Measurements from ENCODE around the gene INHBE.
"Not testable (repeated sequence)": the region's sequence is repeated elsewhere in the genome, so short reads cannot be mapped to it uniquely, and the experiment has no call there.

Gene INHBE

GRCh38 chr12:57476162-57476992 lies 21.3 kb downstream of the INHBE start:
- no peak for DNase-seq (ENCODE audit: low spot score)

DNA sequence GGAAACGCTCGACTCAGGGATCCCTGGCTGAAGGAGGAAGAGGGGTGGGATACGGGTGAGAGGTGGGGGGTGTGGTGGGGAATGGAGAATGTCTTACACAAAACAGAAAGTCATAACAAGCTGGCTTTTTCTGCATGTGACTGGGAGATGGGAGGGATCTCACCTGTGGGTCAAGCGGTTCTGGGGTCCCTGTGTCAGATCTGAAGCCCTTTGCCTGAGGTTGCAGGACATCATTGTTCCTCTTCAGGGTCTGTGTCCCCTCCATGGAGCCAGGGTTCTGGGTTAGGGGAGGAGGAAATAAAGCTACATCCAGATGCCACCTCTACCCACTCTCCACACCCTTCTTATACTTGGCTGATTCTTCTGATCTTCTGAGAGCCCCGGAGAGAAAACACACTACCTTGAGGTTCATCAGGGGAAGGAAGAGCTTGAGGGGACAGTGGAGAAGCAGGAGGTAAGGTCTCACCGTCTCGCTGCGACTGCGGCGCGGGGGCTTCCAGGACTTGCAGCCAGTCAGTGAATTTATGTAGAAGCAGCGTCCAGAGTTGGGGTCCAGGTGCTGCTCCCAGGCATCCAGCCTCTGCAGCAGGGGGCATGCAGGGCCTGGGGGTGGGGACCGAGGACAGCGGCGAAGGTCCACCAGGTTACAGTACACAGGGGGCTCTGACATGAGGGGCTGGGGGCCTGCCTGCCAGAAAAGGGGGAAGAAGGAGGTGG lies 22.0 kb downstream of the INHBE start:
- no peak for DNase-seq (ENCODE audit: low spot score)

- DNase-seq (ENCODE audit: low spot score): no peak
These were observed 22.9 kb downstream of the INHBE start for GRCh38 chr12:57477710-57478681.

- no peak for DNase-seq (ENCODE audit: low spot score)
These were observed 23.9 kb downstream of the INHBE start for GRCh38 chr12:57479043-57479375.

DNA sequence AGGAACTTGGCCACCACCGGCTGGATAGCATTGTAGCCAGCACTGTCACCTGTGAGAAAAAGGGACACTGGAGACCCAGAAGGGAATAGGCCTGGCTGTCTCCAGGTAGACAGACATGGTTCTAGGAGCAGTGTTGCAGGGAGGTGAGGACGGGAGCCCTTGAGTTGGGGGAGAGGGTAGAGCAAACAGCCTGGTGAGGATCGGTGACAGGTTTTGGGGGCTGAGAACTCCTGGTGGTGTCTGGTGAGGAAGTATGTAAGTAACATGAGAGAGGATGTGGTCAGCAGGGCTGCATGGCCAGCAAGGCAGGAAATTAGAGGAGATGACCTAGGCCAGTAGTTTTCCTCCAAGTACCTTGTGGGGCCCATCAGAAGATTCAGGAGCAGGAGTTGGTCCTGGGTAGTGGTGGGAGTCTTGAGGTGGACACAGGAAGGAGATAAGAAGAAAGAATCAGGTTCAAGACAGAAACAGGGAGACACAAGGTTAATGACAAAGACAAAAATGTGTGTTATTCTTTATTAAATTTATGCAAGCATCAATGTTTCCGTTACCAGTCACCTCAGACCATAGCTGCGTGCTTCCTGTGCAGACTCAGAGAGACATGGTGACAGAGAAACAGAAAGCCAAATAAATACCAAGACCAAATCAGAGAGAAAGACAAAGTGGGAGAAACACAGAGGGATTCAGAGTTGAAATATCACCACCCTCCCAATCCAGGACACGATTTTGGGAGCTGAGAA lies 24.4 kb downstream of the INHBE start, which contains the start of gene ARHGAP9:
ARHGAP9 (minus strand) TSS at position 491 of the 740 bp plus-strand sequence; CDS start at position 31, 460 bp downstream.
- DNase-seq (ENCODE audit: low spot score): no peak

DNA sequence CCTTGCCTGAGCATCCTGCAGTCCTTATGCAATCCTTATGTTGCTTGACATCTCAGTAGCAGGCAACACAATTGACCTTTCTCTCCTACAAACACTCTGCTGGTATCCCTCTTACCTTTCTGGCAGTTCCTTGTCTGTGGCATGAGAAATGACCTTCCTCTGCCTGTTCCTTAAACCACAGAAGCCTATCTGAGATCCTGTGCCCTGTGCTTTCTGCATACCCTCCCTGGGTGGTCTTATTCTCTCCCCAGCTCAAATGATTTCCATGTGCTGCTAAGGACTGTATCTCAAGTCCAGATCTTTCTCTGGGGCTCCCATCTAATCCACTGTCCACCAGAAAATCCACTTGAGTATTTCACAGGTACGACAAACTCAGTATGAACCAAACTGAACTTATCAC lies 26.6 kb downstream of the INHBE start:
- DNase-seq (ENCODE audit: low spot score): no peak

DNA sequence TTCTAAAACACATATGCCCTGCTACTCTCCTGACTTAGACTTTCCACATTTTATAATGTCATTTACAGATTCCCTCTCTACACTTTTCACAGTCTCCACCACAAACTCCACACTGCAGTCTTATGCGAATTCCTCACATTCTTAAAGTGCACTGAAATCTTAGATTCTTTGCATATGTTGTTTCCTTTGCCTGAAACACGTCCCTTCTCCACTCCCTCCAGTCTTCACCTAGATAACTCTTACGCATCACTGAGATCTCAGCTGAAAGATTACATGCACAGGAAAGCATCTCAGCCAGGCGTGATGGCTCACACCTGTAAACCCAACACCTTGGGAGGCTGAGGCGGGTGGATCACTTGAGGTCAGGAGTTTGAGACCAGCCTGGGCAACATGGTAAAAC lies 28.4 kb downstream of the INHBE start:
- no peak for DNase-seq (ENCODE audit: low spot score)

DNA sequence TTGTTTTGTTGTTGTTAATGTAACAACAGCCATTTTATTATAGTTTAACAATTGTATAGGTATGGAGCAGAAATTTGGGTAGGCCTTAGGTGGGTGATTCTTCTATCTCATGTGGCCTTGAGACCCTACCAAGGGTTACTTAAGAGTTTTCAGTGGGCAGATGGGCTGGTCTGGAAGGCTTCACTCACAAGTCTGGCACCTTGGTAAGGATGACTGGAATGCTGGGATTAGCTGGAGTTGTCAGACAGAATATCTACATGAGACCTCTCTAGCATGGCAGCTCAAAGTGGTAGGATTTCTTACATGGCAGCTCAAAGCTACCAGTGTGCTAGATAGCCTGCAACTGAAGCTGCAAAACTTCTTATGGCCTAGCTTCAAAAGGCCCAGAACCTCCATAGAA lies 30.6 kb downstream of the INHBE start:
- no peak for DNase-seq (ENCODE audit: low spot score)

DNA sequence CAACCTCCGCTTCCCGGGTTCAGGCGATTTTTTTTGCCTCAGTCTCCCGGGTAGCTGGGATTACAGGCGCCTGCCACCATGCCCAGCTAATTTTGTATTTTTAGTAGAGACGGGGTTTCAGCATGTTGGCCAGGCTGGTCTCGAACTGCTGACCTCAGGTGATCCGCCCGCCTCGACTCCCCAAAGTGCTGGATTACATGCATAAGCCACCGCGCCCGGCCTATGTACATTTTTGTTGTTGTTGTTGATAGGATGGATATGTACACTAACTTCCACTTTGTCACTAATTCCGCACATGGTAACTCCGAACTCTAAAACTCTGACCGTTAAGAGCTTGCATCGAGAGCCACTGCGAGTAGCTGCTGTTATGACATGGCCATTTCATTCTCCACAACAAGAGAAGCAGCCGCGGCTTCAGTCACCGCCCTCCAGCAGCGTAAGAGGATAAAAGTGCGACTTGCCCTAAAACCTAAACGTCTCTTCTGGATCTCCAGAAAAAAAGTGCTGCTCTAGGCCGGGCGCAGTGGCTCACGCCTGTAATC lies 32.0 kb downstream of the INHBE start:
- no peak for DNase-seq (ENCODE audit: low spot score)

DNA sequence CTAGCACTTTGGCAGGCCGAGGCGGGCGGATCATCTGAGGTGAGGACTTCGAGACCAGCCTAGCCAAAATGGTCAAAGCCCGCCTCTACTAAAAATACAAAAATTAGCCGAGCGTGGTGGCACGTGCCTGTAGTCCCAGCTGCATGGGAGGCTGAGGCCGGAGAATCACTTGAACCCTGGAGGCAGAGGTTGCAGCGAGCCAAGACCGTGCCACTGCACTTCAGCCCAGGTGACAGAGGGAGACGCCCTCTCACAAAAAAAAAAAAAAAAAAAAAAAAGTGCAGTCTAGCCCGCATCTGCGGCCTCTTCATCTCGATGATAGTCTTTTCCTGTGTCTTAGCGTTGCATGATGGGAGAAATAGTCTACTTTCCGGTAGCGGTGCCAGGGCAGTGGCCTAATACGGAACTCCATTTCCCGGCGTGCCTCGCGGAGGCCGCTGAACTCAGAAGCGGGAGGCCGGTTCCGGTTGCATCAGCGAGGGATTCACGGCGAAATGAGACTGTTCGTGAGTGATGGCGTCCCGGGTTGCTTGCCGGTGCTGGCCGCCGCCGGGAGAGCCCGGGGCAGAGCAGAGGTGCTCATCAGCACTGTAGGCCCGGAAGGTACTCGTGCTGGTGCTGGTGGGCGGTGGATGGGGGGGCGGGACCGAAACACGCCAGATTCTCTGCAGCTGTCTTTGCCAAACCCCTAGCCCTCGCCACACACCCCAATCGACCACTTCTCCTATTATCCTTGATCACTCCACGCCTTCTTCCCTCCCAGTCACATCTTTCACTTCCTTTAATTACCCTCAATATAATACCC lies 32.7 kb downstream of the INHBE start, which contains the start of gene MARS1:
MARS1 (plus strand) TSS at position 472 of the 805 bp plus-strand sequence; CDS start at position 495, 23 bp downstream.
- DNase-seq (ENCODE audit: low spot score): peak; percentile 96

GRCh38 chr12:57488402-57489156 lies 33.5 kb downstream of the INHBE start:
- peak; percentile 51 for DNase-seq (ENCODE audit: low spot score)

DNA sequence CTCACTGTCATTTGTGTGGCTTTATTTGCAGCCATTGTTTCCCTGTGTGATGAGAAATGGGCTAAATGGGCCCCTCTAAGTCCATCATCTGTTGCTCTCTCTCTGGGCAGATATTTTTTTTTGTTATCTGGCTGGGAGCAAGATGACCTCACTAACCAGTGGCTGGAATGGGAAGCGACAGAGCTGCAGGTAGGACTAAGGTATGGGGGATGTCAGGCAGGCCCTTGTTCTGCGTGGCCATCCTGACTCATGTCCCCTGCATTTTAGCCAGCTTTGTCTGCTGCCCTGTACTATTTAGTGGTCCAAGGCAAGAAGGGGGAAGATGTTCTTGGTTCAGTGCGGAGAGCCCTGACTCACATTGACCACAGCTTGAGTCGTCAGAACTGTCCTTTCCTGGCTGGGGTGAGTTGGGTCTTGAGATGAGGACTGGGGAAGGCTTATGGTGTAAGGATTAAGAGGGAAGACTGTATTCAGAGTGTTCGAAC lies 34.1 kb downstream of the INHBE start:
- DNase-seq (ENCODE audit: low spot score): no peak

DNA sequence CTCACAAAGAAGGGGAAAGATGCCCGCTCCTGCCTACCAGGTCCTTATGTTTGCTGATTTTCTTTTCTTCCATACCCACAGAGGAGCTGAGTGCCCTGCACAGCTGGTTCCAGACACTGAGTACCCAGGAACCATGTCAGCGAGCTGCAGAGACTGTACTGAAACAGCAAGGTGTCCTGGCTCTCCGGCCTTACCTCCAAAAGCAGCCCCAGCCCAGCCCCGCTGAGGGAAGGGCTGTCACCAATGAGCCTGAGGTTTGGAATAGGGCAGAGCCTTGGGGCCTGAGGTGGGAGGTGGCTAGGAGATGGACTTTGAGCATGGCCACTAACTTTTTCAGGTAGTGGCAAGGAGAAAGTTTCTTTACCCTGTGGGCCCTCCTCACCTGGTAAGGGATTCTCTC lies 35.0 kb downstream of the INHBE start:
- no peak for DNase-seq (ENCODE audit: low spot score)

DNA sequence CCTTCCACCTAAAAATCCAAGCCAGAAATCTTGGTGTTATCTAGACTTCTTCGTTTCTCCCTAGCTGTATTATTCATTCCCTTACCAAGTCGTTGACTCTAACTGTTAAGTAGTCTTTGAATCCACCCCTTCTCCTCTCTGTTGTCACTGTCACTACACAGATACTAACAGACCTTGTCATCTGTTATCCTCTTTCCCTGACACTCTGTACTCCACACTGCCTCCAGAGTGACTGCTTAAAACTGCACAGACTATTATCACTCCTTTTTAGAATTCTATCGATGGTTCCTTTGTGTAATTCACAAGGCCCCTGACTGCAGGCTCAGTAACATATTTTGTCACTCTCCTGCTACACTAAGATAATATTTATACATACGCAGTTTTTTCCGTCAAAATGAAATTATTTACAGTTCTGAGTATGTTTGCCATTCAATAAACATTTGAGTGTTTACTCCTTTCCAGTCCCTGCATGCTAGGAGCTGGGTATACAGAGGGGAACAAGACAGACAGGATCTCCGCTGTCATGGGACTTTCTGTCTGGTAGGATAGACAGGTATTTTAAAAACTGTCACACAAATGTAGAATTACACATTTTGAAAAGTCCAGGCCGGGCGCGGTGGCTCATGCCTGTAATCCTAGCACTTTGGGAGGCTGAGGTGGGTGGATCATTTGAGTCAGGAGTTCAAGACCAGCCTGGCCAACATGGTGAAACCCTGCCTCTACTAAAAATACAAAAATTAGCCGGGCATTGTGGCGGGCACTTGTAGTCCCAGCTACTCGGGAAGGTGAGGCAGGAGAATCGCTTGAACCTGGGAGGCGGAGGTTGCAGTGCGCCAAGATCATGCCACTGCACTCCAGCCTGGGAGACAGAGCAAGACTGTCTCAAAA lies 36.5 kb downstream of the INHBE start:
- no peak for DNase-seq (ENCODE audit: low spot score)

DNA sequence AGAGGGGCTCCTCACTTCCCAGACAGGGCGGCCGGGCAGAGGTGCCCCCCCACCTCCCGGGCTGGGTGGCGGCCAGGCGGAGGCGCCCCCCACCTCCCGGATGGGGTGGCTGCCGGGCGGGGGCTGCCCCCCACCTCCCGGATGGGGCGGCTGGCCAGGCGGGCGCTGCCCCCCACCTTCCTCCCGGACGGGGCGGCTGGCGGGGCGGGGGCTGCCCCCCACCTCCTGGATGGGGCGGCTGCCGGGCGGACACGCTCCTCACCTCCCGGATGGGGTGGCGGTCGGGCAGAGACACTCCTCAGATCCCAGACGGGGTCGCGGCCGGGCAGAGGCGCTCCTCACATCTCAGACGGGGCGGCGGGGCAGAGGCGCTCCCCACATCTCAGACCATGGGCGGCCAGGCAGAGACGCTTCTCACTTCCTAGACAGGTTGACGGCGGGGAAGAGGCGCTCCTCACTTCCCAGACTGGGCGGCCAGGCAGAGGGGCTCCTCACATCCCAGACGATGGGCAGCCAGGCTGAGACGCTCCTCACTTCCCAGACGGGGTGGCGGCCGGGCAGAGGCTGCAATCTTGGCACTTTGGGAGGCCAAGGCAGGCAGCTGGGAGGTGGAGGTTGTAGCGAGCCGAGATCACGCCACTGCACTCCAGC lies 40.1 kb downstream of the INHBE start:
- DNase-seq (ENCODE audit: low spot score): not testable (repeated sequence)

GRCh38 chr12:57496822-57497221 lies 41.7 kb downstream of the INHBE start:
- DNase-seq (ENCODE audit: low spot score): no peak

GRCh38 chr12:57497223-57498131 lies 42.4 kb downstream of the INHBE start:
- no peak for DNase-seq (ENCODE audit: low spot score)

Measured in hematopoietic multipotent progenitor cell treated with erythropoietin and hydrocortisone succinate and interleukin-3 and kit ligand, for 17 days (in vitro differentiated cells).